AG04449 (cell line): ENCODE data around the gene PRKCH.

Experiments used
- CTCF ChIA-PET: fragments of 350-600 bp; formaldehyde crosslinking; extraction: SDS; loops from one replicate; lab custom pipeline; 2021; ENCODE audit warnings: antibody characterized with exemption; lab: Yijun Ruan, JAX
- POLR2A ChIA-PET: fragments of 400-600, 350-600 bp; formaldehyde crosslinking; extraction: SDS; loops from one replicate; lab custom pipeline; 2020; ENCODE audit warnings: antibody characterized with exemption, inconsistent platforms; lab: Yijun Ruan, JAX
- DNase-seq: peaks from one replicate; pipeline ENCODE4 v3.0.0-alpha.2; 2010; ENCODE audit warnings: low read depth, low spot score
- H3K4me3 ChIP-seq: 2 replicates; pipeline ENCODE4 v1.5.1; 2011; ENCODE audit warnings: low read depth, mild to moderate bottlenecking, control low read depth, low read length
- TF ChIP-seq, protein P1 (sequence below): IDR thresholded peaks from one replicate; pipeline ENCODE4 v1.5.1; 2011; ENCODE audit warnings: mild to moderate bottlenecking, moderate library complexity, low read length, control low read depth, inconsistent platforms; ENCODE audit not compliant: insufficient read depth; ENCODE audit errors: missing control alignments

Gene PRKCH

DNA sequence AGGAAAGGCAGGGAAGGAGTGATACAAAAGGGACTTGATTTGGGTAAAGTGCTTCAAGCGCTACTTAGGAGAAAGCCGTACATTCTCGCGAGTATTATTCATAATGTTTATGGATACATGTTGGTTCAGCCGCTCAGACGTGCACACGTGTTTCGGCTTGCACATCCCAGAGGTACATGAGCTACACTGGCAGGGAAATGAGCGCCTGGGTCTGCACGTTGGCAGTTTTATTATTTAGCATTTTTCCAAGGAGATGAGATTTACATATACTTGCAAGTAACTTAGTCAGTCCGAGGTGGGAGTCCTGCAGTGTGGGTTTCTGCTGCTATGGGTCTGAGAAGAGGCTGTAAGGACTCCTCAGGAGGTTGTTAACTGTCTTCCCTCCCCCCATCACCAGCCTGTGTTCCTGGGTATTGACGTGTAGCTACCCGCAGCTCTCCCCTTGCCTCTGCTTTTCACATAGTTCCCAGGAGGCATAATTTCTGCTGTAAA, 1.5 kb downstream of the PRKCH start:
- DNase-seq = no peak
- POLR2A ChIA-PET = no interaction called here
- TF ChIP-seq, protein P1, sequence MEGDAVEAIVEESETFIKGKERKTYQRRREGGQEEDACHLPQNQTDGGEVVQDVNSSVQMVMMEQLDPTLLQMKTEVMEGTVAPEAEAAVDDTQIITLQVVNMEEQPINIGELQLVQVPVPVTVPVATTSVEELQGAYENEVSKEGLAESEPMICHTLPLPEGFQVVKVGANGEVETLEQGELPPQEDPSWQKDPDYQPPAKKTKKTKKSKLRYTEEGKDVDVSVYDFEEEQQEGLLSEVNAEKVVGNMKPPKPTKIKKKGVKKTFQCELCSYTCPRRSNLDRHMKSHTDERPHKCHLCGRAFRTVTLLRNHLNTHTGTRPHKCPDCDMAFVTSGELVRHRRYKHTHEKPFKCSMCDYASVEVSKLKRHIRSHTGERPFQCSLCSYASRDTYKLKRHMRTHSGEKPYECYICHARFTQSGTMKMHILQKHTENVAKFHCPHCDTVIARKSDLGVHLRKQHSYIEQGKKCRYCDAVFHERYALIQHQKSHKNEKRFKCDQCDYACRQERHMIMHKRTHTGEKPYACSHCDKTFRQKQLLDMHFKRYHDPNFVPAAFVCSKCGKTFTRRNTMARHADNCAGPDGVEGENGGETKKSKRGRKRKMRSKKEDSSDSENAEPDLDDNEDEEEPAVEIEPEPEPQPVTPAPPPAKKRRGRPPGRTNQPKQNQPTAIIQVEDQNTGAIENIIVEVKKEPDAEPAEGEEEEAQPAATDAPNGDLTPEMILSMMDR = no peak
- no peak overlapping the region for H3K4me3 ChIP-seq
- CTCF ChIA-PET = no interaction called here

DNA sequence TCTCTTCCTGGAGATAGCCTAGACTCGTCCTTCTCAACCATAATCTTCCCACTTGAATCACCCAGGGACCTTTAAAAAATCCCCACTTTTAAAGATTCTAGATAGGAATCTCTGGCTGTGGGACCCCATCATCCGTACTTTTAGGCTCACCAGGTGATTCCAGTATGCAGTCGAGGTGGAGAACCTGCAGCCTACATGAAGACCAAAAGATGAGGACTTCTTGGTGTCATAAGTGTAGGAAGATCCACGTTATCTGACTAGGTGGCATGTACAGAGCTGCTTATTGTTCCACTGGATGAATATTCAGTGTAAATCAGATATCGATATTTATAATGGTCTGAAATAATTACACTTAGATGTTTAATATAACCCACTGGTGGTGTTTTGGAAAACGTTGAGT, 2.6 kb downstream of the PRKCH start:
- TF ChIP-seq, protein P1 = no peak
- no peak for DNase-seq
- POLR2A ChIA-PET = no interaction called here
- no peak overlapping the region for H3K4me3 ChIP-seq
- CTCF ChIA-PET = no interaction called here

DNA sequence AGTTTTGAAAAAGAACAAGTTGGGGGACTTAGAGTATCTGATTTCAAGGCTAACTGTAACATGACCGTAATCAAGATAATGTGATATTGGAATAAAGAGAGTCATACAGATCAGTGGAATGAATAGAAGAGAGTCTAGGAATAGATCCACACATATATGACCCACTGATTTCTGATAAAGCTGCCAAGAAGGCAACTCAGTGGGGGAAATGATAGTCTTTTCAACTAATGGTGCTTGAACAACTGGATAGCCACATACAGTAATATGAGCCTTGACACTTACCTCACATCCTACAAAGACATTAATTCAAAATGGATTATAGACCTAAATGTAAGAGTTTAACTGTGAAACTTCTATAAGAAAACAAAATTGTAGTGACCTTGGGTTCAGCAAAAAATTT, 3.8 kb downstream of the PRKCH start:
- no peak for DNase-seq
- ChIA-PET CTCF (no interaction called here), POLR2A (no interaction called here)
- H3K4me3 ChIP-seq = no peak overlapping the region
- TF ChIP-seq, protein P1 = no peak

DNA sequence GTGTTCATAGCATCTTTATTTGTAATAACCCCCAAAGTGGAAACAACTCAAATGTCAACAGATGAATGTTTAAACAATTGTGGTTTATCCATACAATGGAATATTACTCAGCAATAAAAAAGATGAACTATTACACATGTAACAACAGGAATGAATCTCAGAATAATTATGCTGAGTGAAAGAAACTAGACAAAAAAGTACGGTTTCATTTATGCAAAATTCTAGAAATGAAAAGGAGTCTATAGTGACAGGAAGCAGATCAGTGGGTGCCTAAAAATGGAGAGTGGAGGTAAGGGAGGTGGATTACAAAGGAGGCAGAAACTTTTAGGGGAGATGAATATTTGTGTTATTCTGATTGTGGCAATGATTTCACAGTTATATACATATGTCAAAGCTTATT, 4.8 kb downstream of the PRKCH start:
- TF ChIP-seq, protein P1 = no peak
- ChIA-PET CTCF (no interaction called here), POLR2A (no interaction called here)
- no peak overlapping the region for H3K4me3 ChIP-seq
- no peak for DNase-seq

DNA sequence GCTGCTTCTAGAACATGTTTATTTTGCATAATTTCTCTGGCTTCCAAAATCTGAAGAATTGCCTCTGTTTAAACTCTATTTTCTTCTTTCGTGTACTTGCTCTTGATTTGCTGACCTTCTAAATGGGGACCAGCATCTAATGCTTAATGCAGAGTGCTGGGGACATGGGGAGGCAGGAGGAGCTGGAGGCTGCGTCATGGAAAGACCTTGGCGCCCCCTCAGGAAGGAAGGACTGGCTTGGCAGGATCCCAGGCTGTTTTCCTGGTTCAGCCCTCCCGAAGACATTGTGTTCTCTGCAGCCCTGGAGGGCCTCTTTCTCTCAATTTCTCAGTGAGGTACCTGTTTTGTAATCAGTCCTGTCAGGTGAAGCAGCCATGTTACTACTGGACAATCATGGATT, 5.5 kb downstream of the PRKCH start:
- H3K4me3 ChIP-seq = no peak overlapping the region
- ChIA-PET POLR2A (no interaction called here), CTCF (no interaction called here)
- TF ChIP-seq, protein P1 = no peak
- DNase-seq = no peak

DNA sequence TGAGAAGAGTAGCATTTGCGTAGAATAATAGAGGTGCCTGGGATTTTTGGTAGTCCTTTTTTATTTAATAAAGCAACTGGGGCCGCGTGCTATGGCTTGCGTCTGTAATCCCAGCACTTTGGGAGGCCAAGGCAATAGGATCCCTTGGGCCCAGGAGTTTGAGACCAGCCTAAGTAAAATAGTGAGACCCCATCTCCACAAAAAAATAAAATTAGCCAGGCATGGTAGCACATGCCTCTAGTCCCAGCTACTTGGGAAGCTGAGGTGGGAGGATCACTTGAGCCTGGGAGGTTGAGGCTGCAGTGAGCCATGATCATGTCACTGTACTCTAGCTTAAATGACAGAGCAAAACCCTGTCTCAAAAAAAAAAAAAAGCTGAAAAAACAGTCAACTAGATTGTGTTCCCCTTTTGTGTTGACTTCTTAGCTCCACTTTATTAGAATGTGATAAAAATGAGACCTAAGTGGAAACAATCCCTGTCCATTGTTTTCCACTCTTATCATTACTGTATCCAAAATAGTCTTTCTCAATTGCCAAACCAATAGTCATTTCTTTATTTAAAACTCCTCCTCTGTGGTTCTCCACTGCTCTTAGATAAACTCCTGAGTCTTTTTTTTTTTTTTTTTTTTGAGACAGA, 7.4 kb downstream of the PRKCH start:
- H3K4me3 ChIP-seq = no peak overlapping the region
- POLR2A ChIA-PET = no interaction called here
- CTCF ChIA-PET = no interaction called here
- DNase-seq = no peak
- TF ChIP-seq, protein P1 = no peak
